Right atrium auricular region (tissue), 2 donors: ENCODE data around the gene NAV2. TPM values are rescaled to one million over a fixed set of nuclear protein-coding genes. Genes with fewer than 3 reads are reported as not detected.
"Not testable (repeated sequence)": the region's sequence is repeated elsewhere in the genome, so short reads cannot be mapped to it uniquely, and the experiment has no call there.

Source experiments
- DNase-seq: peaks from one replicate; pipeline ENCODE4 v3.0.0-alpha.2; 2019; ENCODE audit warnings: low spot score
- H3K27ac ChIP-seq, 2 donors: fragments of 200-600 bp; sonication (generic); 1 replicate in 1 of 2; 2 replicates in 1 of 2; pipeline ENCODE4 v1.5.1; 2016 to 2019
- H3K27me3 ChIP-seq, 2 donors: fragments of 200-600 bp; sonication (generic); one replicate each; pipeline versions ENCODE4 v1.5.1 to v1.6.0; 2017 to 2019
- H3K36me3 ChIP-seq: fragments of 200-600 bp; sonication (generic); one replicate; pipeline ENCODE4 v1.5.1; 2016
- H3K4me1 ChIP-seq, 2 donors: fragments of 200-600 bp; sonication (generic); one replicate each; pipeline versions ENCODE4 v1.5.1 to v1.6.0; 2017 to 2019
- H3K4me3 ChIP-seq, 2 donors: fragments of 200-600 bp; sonication (generic); 1 replicate in 1 of 2; 2 replicates in 1 of 2; pipeline ENCODE4 v1.5.1; 2017 to 2019; ENCODE audit warnings: mild to moderate bottlenecking in 1 of 2, moderate library complexity in 1 of 2
- H3K9me3 ChIP-seq, 2 donors: fragments of 200-600 bp; sonication (generic); one replicate each; pipeline ENCODE4 v1.5.1; 2019
- CTCF ChIP-seq, 2 donors: fragments of 200-600 bp; sonication (generic); IDR thresholded peaks; one replicate each; pipeline ENCODE4 v1.5.1; 2019; ENCODE audit warnings: antibody characterized with exemption in 2 of 2
- total RNA-seq, 2 donors: library from RNA; depleted of rRNA; stranded (reverse); fragments of >200 nt; gene quantifications; one replicate each; pipeline ENCODE4 v1.1.0, GENCODE V29; 2016

The NAV2 gene
- total RNA-seq, 2 donors from 2014 or later, result 11.4 to 19.2 TPM

- no peak for DNase-seq
- Histone ChIP-seq H3K27ac (no peak overlapping the region), H3K4me3 (no peak overlapping the region), H3K4me1 (no peaks in the 10 kb centered on the region), H3K36me3 (peaks cover 47% of the 10 kb centered on the region), H3K27me3 (no peaks in the 10 kb centered on the region), H3K9me3 (no peaks in the 10 kb centered on the region)
- TF ChIP-seq CTCF (IDR thresholded peaks at IDR 0.05), result no peak
These were observed 366.2 kb downstream of the NAV2 start for GRCh38 chr11:20078846-20079245.

- Histone ChIP-seq H3K4me1 (no peaks in the 10 kb centered on the region), H3K36me3 (peaks cover 59% of the 10 kb centered on the region), H3K27ac (no peak overlapping the region), H3K9me3 (no peaks in the 10 kb centered on the region), H3K4me3 (no peak overlapping the region), H3K27me3 (no peaks in the 10 kb centered on the region)
- TF ChIP-seq CTCF (IDR thresholded peaks at IDR 0.05), result no peak
- DNase-seq, result no peak
These were observed 367.5 kb downstream of the NAV2 start for GRCh38 chr11:20080032-20080685.

- Histone ChIP-seq H3K36me3 (peaks cover 65% of the 10 kb centered on the region), H3K27ac (no peak overlapping the region), H3K27me3 (no peaks in the 10 kb centered on the region), H3K4me3 (no peak overlapping the region), H3K4me1 (no peaks in the 10 kb centered on the region), H3K9me3 (no peaks in the 10 kb centered on the region)
- DNase-seq, result no peak
- TF ChIP-seq CTCF (IDR thresholded peaks at IDR 0.05), result no peak
These were observed 368.7 kb downstream of the NAV2 start for GRCh38 chr11:20081336-20081735.

- not testable (repeated sequence) for H3K27ac ChIP-seq, H3K4me1 ChIP-seq, H3K9me3 ChIP-seq, DNase-seq, H3K27me3 ChIP-seq, H3K4me3 ChIP-seq
- H3K36me3 ChIP-seq, result peaks cover 48% of the 10 kb centered on the region
These were observed 371.2 kb downstream of the NAV2 start for GRCh38 chr11:20083877-20084276.

- Histone ChIP-seq H3K36me3 (peaks cover 41% of the 10 kb centered on the region), H3K4me1 (peaks cover 0 to 10% of the 10 kb centered on the region in 2 donors), H3K27me3 (no peaks in the 10 kb centered on the region)
These were observed 372.5 kb downstream of the NAV2 start for GRCh38 chr11:20084921-20085814.

More at GRCh38 chr11:20084921-20085814, 372.5 kb downstream of the NAV2 start:
- H3K27ac ChIP-seq, result no peak overlapping the region
- DNase-seq, result no peak
- H3K9me3 ChIP-seq, result no peaks in the 10 kb centered on the region
- no peak overlapping the region for H3K4me3 ChIP-seq
- TF ChIP-seq CTCF (IDR thresholded peaks at IDR 0.05), result no peak
